IMR-90 (cell line): ENCODE measurements around the gene KCNMA1. TPM values are rescaled to one million over a fixed set of nuclear protein-coding genes. Genes with fewer than 3 reads are reported as not detected.

Experiments used
- ATAC-seq: fragments of 200-7000 bp; cut with Tn5 transposase; 2 replicates; pipeline ENCODE4 v1.9.1; 2020; ENCODE audit warnings: low read depth, mild to moderate bottlenecking, moderate library complexity
- BruUV-seq: library from RNA; stranded (reverse); fragments of 400-500 nt; replicated peaks from 2 replicates; lab custom pipeline; 2021; lab: Mats Ljungman, UMichigan
- CTCF ChIA-PET: fragments of 300-600 bp; formaldehyde crosslinking; extraction: SDS; loops from one replicate; lab custom pipeline; 2021; ENCODE audit warnings: antibody characterized with exemption; lab: Yijun Ruan, JAX
- POLR2A ChIA-PET: fragments of 300-600 bp; sonication (Branson Sonifier 250); formaldehyde crosslinking; loops from one replicate; lab custom pipeline; 2022; ENCODE audit warnings: antibody characterized with exemption; ENCODE audit not compliant: unreplicated experiment; lab: Charles Lee
- DNase-seq: peaks from one replicate; pipeline ENCODE4 v3.0.0; 2013
- H2AFZ ChIP-seq: replicated peaks from 2 replicates; pipeline ENCODE3; 2013; ENCODE audit warnings: low read length, mild to moderate bottlenecking; ENCODE audit not compliant: poor library complexity
- H2AK5ac ChIP-seq: 2 replicates; pipeline ENCODE4 v1.6.1; 2013; ENCODE audit warnings: low read depth, low read length, inconsistent platforms
- H2AK9ac ChIP-seq: replicated peaks from 2 replicates; pipeline ENCODE3; 2013; ENCODE audit warnings: mild to moderate bottlenecking, low read depth, low read length, moderate library complexity; ENCODE audit not compliant: poor library complexity
- H2BK120ac ChIP-seq: 2 replicates; pipeline ENCODE4 v1.6.1; 2013; ENCODE audit warnings: low read depth, low read length, inconsistent platforms
- H2BK15ac ChIP-seq: 3 replicates; pipeline ENCODE4 v1.6.1; 2013; ENCODE audit warnings: low read depth, low read length, inconsistent platforms
- H2BK20ac ChIP-seq: 2 replicates; pipeline ENCODE4 v1.6.1; 2013; ENCODE audit warnings: low read depth, mild to moderate bottlenecking, inconsistent platforms, low read length, moderate library complexity
- H2BK5ac ChIP-seq: 2 replicates; pipeline ENCODE4 v1.6.1; 2013; ENCODE audit warnings: mild to moderate bottlenecking, low read depth, low read length, inconsistent platforms; ENCODE audit not compliant: poor library complexity, severe bottlenecking
- H3K14ac ChIP-seq: replicated peaks from 2 replicates; pipeline ENCODE4 v1.6.1; 2013; ENCODE audit warnings: low read depth, low read length, inconsistent platforms
- H3K18ac ChIP-seq: 2 replicates; pipeline ENCODE4 v1.6.1; 2013; ENCODE audit warnings: low read depth, low read length, control low read depth
- H3K23ac ChIP-seq: 2 replicates; pipeline ENCODE4 v1.6.1; 2013; ENCODE audit warnings: low read depth, low read length, inconsistent platforms
- H3K27ac ChIP-seq: 2 replicates; pipeline ENCODE4 v1.5.1; 2013; ENCODE audit warnings: mild to moderate bottlenecking, control low read depth, low read length; ENCODE audit not compliant: insufficient read depth
- H3K27me3 ChIP-seq: 2 replicates; pipeline ENCODE4 v1.6.1; 2013; ENCODE audit warnings: low read length; ENCODE audit not compliant: control insufficient read depth, insufficient read depth
- H3K36me3 ChIP-seq: 2 replicates; pipeline ENCODE4 v1.6.1; 2013; ENCODE audit warnings: low read length, mixed read lengths; ENCODE audit not compliant: control insufficient read depth, insufficient read depth
- H3K4ac ChIP-seq: 2 replicates; pipeline ENCODE4 v1.6.1; 2013; ENCODE audit warnings: low read depth, low read length, inconsistent platforms
- H3K4me1 ChIP-seq: 2 replicates; pipeline ENCODE4 v1.6.1; 2013; ENCODE audit warnings: low read length, mixed read lengths; ENCODE audit not compliant: control insufficient read depth, insufficient read depth
- H3K4me2 ChIP-seq: 2 replicates; pipeline ENCODE4 v1.6.1; 2013; ENCODE audit warnings: low read depth, mild to moderate bottlenecking, control low read depth, low read length, moderate library complexity
- H3K4me3 ChIP-seq: 2 replicates; pipeline ENCODE4 v1.5.1; 2013; ENCODE audit warnings: low read depth, mild to moderate bottlenecking, control low read depth, low read length, moderate library complexity; ENCODE audit not compliant: insufficient read depth
- H3K56ac ChIP-seq: 2 replicates; pipeline ENCODE4 v1.6.1; 2013; ENCODE audit warnings: low read length, inconsistent platforms; ENCODE audit not compliant: insufficient read depth; ENCODE audit errors: extremely low read depth
- H3K79me1 ChIP-seq, 2 experiments: 2 replicates each; pipeline ENCODE4 v1.6.1; 2013; ENCODE audit warnings: low read length in 2 of 2, inconsistent platforms in 1 of 2, low read depth in 1 of 2
- H3K9ac ChIP-seq: 2 replicates; pipeline ENCODE4 v1.6.1; 2013; ENCODE audit warnings: low read depth, low read length, control low read depth
- H3K9me1 ChIP-seq: 2 replicates; pipeline ENCODE4 v1.6.1; 2013; ENCODE audit warnings: low read length, inconsistent platforms; ENCODE audit not compliant: insufficient read depth
- H3K9me3 ChIP-seq: 2 replicates; pipeline ENCODE4 v1.6.1; 2013; ENCODE audit warnings: low read length; ENCODE audit not compliant: control insufficient read depth, insufficient read depth
- H4K20me1 ChIP-seq: 2 replicates; pipeline ENCODE4 v1.6.1; 2013; ENCODE audit warnings: low read length, inconsistent platforms; ENCODE audit not compliant: insufficient read depth
- H4K5ac ChIP-seq: 2 replicates; pipeline ENCODE4 v1.6.1; 2013; ENCODE audit warnings: mild to moderate bottlenecking, low read depth, low read length, control low read depth
- H4K8ac ChIP-seq, 2 experiments: 2 replicates each; pipeline ENCODE4 v1.6.1; 2013; ENCODE audit warnings: low read depth in 2 of 2, low read length in 2 of 2, control low read depth in 1 of 2, inconsistent platforms in 1 of 2
- H4K91ac ChIP-seq: 2 replicates; pipeline ENCODE4 v1.6.1; 2013; ENCODE audit warnings: low read depth, low read length, inconsistent platforms; ENCODE audit not compliant: insufficient read depth
- BHLHE40 ChIP-seq: fragments of 150-350 bp; IDR thresholded peaks from 2 replicates; pipeline ENCODE4 v1.6.1; 2016; ENCODE audit warnings: mild to moderate bottlenecking, low read depth, low read length
- CHD1 ChIP-seq: IDR thresholded peaks from 2 replicates; pipeline ENCODE4 v1.6.1; 2012; ENCODE audit warnings: low read depth, low read length, improper control_type of control experiment
- FOS ChIP-seq: fragments of 150-350 bp; IDR thresholded peaks from 2 replicates; pipeline ENCODE4 v1.6.1; 2016; ENCODE audit warnings: low read depth, low read length
- MAFK ChIP-seq: IDR thresholded peaks from 2 replicates; pipeline ENCODE4 v1.6.1; 2012; ENCODE audit warnings: low read depth, low read length, improper control_type of control experiment
- MAZ ChIP-seq: IDR thresholded peaks from 2 replicates; pipeline ENCODE4 v1.6.1; 2012; ENCODE audit warnings: low read depth, mild to moderate bottlenecking, low read length, improper control_type of control experiment, moderate library complexity, borderline replicate concordance
- NFE2L2 ChIP-seq: fragments of 150-350 bp; IDR thresholded peaks from 2 replicates; pipeline ENCODE4 v1.6.1; 2016; ENCODE audit warnings: low read depth, mild to moderate bottlenecking, low read length
- RAD21 ChIP-seq: IDR thresholded peaks from 2 replicates; pipeline ENCODE4 v1.6.1; 2012; ENCODE audit warnings: low read length, improper control_type of control experiment
- RCOR1 ChIP-seq: IDR thresholded peaks from 2 replicates; pipeline ENCODE4 v1.6.1; 2012; ENCODE audit warnings: mild to moderate bottlenecking, low read length, improper control_type of control experiment; ENCODE audit not compliant: insufficient replicate concordance
- WGBS, 2 experiments: methylation state at CpG; one replicate each; pipeline versions ENCODE4 v1.1.5 to v1.1.7; 2013; ENCODE audit warnings: missing lambda C conversion rate in 2 of 2; ENCODE audit not compliant: insufficient read length in 1 of 2; ENCODE audit errors: extremely low coverage in 2 of 2; 5-methylcytosine and 5-hydroxymethylcytosine counted together
- dilution Hi-C: fragments of 300-500 bp; cut with HindIII; formaldehyde crosslinking; loops from one replicate; pipeline ENCODE4 v1.14.3; 2018; ENCODE audit warnings: low sequenced_read_pairs; ENCODE audit not compliant: unreplicated experiment
- in situ Hi-C: fragments of 300-500 bp; cut with MboI; formaldehyde crosslinking; loops from 3 replicates; pipeline ENCODE4 v1.14.3; 2019; ENCODE audit warnings: low sequenced_read_pairs, inconsistent platforms, mixed read lengths
- intact Hi-C: fragments of 100-400 bp; cut with micrococcal nuclease; formaldehyde crosslinking; loops from 2 replicates; pipeline ENCODE4 v1.10.0; 2022
- polyA plus RNA-seq, 3 experiments: library from polyadenylated mRNA; depleted of rRNA; stranded (reverse); fragments of >200 nt; gene quantifications; 2 replicates each; pipeline ENCODE4 v1.2.3, GENCODE V29; 2012; ENCODE audit warnings: low replicate concordance in 1 of 3
- total RNA-seq: library from RNA; depleted of rRNA; stranded (reverse); fragments of >200 nt; gene quantifications from 2 replicates; pipeline ENCODE4 v1.2.3, GENCODE V29; 2012
- TF ChIP-seq, protein P1 (sequence below): conservative IDR thresholded peaks from 2 replicates; pipeline ENCODE4 v1.5.1; 2012; ENCODE audit warnings: mild to moderate bottlenecking, low read depth, low read length, improper control_type of control experiment

Gene KCNMA1
- total and polyA plus RNA-seq, 2 of the 4 experiments (the other 2 are of a cell fraction): 25.6 to 29.6 TPM

GRCh38 chr10:77561991-77562390, 75.6 kb downstream of the KCNMA1 start:
- intact Hi-C loops: no loop called here
- no peak overlapping the region for H3K4me2 ChIP-seq
- H4K5ac ChIP-seq: no peak overlapping the region
- no peak overlapping the region for H3K4ac ChIP-seq
- no peak overlapping the region for H3K4me3 ChIP-seq
- H3K27ac ChIP-seq: no peak overlapping the region
- no peaks in the 10 kb centered on the region for H3K9me3 ChIP-seq
- no CpG with 5 or more reads among the region's 3 CpGs for WGBS, 2 experiments
- no peak for ATAC-seq
- ChIA-PET POLR2A (no interaction called here), CTCF (no interaction called here)
- H2AFZ ChIP-seq: no peak overlapping the region
- H2BK20ac ChIP-seq: no peak overlapping the region
- H2AK9ac ChIP-seq: no peak overlapping the region
- no peak overlapping the region for H3K56ac ChIP-seq
- H4K8ac ChIP-seq: no peak overlapping the region
- no peak overlapping the region for H3K9ac ChIP-seq
- in situ Hi-C loops: no loop called here
- no peak overlapping the region for H2AK5ac ChIP-seq
- H3K14ac ChIP-seq: no peak overlapping the region
- H4K91ac ChIP-seq: no peak overlapping the region
- H3K4me1 ChIP-seq: peaks cover 14% of the 10 kb centered on the region
- no peak for DNase-seq
- no peak overlapping the region for H2BK15ac ChIP-seq
- dilution Hi-C loops: no loop called here
- no TSS peak for BruUV-seq
- H3K23ac ChIP-seq: no peak overlapping the region
- H3K36me3 ChIP-seq: no peaks in the 10 kb centered on the region
- H3K27me3 ChIP-seq: no peaks in the 10 kb centered on the region
- peaks cover 30% of the 10 kb centered on the region for H3K9me1 ChIP-seq
- H3K79me1 ChIP-seq: peaks cover 0 to 7% of the 10 kb centered on the region in 2 experiments; a peak in 1 of 4 replicates
- no peak overlapping the region for H2BK120ac ChIP-seq
- H4K20me1 ChIP-seq: no peaks in the 10 kb centered on the region
- TF ChIP-seq RCOR1: no peak
- no peak for TF ChIP-seq NFE2L2
- TF ChIP-seq, protein P1, sequence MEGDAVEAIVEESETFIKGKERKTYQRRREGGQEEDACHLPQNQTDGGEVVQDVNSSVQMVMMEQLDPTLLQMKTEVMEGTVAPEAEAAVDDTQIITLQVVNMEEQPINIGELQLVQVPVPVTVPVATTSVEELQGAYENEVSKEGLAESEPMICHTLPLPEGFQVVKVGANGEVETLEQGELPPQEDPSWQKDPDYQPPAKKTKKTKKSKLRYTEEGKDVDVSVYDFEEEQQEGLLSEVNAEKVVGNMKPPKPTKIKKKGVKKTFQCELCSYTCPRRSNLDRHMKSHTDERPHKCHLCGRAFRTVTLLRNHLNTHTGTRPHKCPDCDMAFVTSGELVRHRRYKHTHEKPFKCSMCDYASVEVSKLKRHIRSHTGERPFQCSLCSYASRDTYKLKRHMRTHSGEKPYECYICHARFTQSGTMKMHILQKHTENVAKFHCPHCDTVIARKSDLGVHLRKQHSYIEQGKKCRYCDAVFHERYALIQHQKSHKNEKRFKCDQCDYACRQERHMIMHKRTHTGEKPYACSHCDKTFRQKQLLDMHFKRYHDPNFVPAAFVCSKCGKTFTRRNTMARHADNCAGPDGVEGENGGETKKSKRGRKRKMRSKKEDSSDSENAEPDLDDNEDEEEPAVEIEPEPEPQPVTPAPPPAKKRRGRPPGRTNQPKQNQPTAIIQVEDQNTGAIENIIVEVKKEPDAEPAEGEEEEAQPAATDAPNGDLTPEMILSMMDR: no peak
- TF ChIP-seq RAD21: no peak
- no peak for TF ChIP-seq BHLHE40
- no peak for TF ChIP-seq CHD1
- no peak for TF ChIP-seq MAFK
- TF ChIP-seq MAZ: no peak
- no peak for TF ChIP-seq FOS
- H3K18ac ChIP-seq: no peak overlapping the region
- no peak overlapping the region for H2BK5ac ChIP-seq
